GM12878 (cell line): ENCODE data around the gene TROAP. TPM values are rescaled to one million over a fixed set of nuclear protein-coding genes. Genes with fewer than 3 reads are reported as not detected.
A peak's percentile ranks its signal among the peaks of the same experiment; 100 is the strongest.

ENCODE experiments used
- ATAC-seq: fragments of 200-7000 bp; cut with Tn5 transposase; 3 replicates; pipeline ENCODE4 v1.9.1; 2020; ENCODE audit warnings: mild to moderate bottlenecking, moderate library complexity
- BruUV-seq: library from RNA; stranded (reverse); fragments of 400-500 nt; replicated peaks from 2 replicates; lab custom pipeline; 2021; lab: Mats Ljungman, UMichigan
- CTCF ChIA-PET: fragments of 300-600 bp; sonication (Branson Sonifier 250); formaldehyde crosslinking; extraction: SDS; loops from one replicate; lab custom pipeline; 2021; ENCODE audit warnings: inconsistent platforms; lab: Yijun Ruan, JAX
- POLR2A ChIA-PET: fragments of 350-600 bp; formaldehyde crosslinking; extraction: SDS; loops from one replicate; lab custom pipeline; 2021; ENCODE audit warnings: inconsistent platforms; lab: Charles Lee
- RAD21 ChIA-PET: fragments of 300-600 bp; sonication (Branson Sonifier 250); formaldehyde crosslinking; loops from one replicate; lab custom pipeline; 2023; ENCODE audit warnings: antibody characterized with exemption; ENCODE audit not compliant: unreplicated experiment; lab: Charles Lee
- SMC1A ChIA-PET: fragments of 300-600 bp; sonication (Branson Sonifier 250); formaldehyde crosslinking; loops from one replicate; lab custom pipeline; 2023; ENCODE audit not compliant: unreplicated experiment, uncharacterized antibody; lab: Charles Lee
- DNase-seq: peaks from one replicate; pipeline ENCODE4 v3.0.0-alpha.2; 2011; ENCODE audit warnings: low read depth, low spot score
- FAIRE-seq: peaks from 3 replicates; lab custom pipeline; 2011; peaks lifted over from hg19 to GRCh38; lab: Jason Lieb, UNC
- H2AFZ ChIP-seq: 2 replicates; pipeline ENCODE4 v1.6.0; 2011; ENCODE audit warnings: low read depth, low read length, control low read depth; ENCODE audit not compliant: control insufficient read depth
- H3K27ac ChIP-seq: 2 replicates; pipeline ENCODE4 v1.5.1; 2011; ENCODE audit warnings: control low read depth; ENCODE audit not compliant: control insufficient read depth, insufficient read depth
- H3K27me3 ChIP-seq, 2 experiments: replicated peaks in 1 of 2; 2 replicates each; pipeline versions ENCODE4 v1.6.0 to v1.6.1; 2011; ENCODE audit warnings: low read length in 1 of 2; ENCODE audit not compliant: control insufficient read depth in 2 of 2, insufficient read depth in 2 of 2
- H3K36me3 ChIP-seq, 2 experiments: 2 replicates each; pipeline ENCODE4 v1.5.1; 2011; ENCODE audit warnings: low read length in 1 of 2; ENCODE audit not compliant: control insufficient read depth in 2 of 2, insufficient read depth in 2 of 2
- H3K4me1 ChIP-seq: 2 replicates; pipeline ENCODE4 v1.6.1; 2011; ENCODE audit warnings: mild to moderate bottlenecking, low read length, moderate library complexity, mixed read lengths; ENCODE audit not compliant: control insufficient read depth, insufficient read depth
- H3K4me2 ChIP-seq: 2 replicates; pipeline ENCODE4 v1.6.0; 2011; ENCODE audit warnings: control low read depth; ENCODE audit not compliant: control insufficient read depth, insufficient read depth
- H3K4me3 ChIP-seq: fragments of 200-600 bp; sonication (generic); 2 replicates; pipeline ENCODE4 v1.5.1; 2016
- H3K79me2 ChIP-seq: 2 replicates; pipeline ENCODE4 v1.6.0; 2011; ENCODE audit warnings: low read length; ENCODE audit not compliant: control insufficient read depth, insufficient read depth
- H3K9ac ChIP-seq: 2 replicates; pipeline ENCODE4 v1.8.0; 2011; ENCODE audit warnings: low read length, control low read depth, mixed read lengths; ENCODE audit not compliant: control insufficient read depth, insufficient read depth
- H3K9me3 ChIP-seq: replicated peaks from 3 replicates; pipeline ENCODE4 v1.5.1; 2011; ENCODE audit warnings: mild to moderate bottlenecking, low read length; ENCODE audit not compliant: control insufficient read depth, insufficient read depth
- H4K20me1 ChIP-seq: 2 replicates; pipeline ENCODE4 v1.6.0; 2011; ENCODE audit not compliant: control insufficient read depth, insufficient read depth
- ETV6 ChIP-seq, 2 experiments: fragments of 450-650 bp in 1 of 2; IDR thresholded peaks in 1 of 2; conservative IDR thresholded peaks in 1 of 2; 2 replicates each; pipeline ENCODE4 v1.6.1; 2014; ENCODE audit warnings: antibody characterized with exemption in 1 of 2, borderline replicate concordance in 1 of 2, low read depth in 1 of 2, mild to moderate bottlenecking in 1 of 2, moderate library complexity in 1 of 2
- HDAC6 ChIP-seq: fragments of 200-600 bp; sonication (generic); IDR thresholded peaks from one replicate; pipeline ENCODE4 v1.8.0; 2017; ENCODE audit warnings: antibody characterized with exemption; ENCODE audit not compliant: unreplicated experiment
- WGBS: methylation state at CpG from one replicate; pipeline ENCODE4 v1.1.6; 2016; ENCODE audit warnings: low lambda C conversion rate; ENCODE audit not compliant: insufficient replicate concordance, insufficient coverage; ENCODE audit errors: missing lambda C conversion rate; 5-methylcytosine and 5-hydroxymethylcytosine counted together
- in situ Hi-C: fragments of 300-500 bp; cut with MboI; formaldehyde crosslinking; loops from 9 replicates; pipeline ENCODE4 v1.14.3; 2018; ENCODE audit warnings: mixed read lengths
- intact Hi-C: fragments of 100-400 bp; cut with micrococcal nuclease; formaldehyde crosslinking; loops from one replicate; pipeline ENCODE4 v1.14.2; 2022; ENCODE audit not compliant: unreplicated experiment
- polyA plus RNA-seq, 11 experiments: library from polyadenylated mRNA; depleted of rRNA in 4 of 11; unstranded in 6 of 11; stranded (reverse) in 5 of 11; fragments of >200 nt; fragmentation: Nextera tagmentation in 4 of 11; fragmentation: Illumina TruSeq in 1 of 11; extraction: Ambion mirVana in 4 of 11; extraction: Trizol in 1 of 11; gene quantifications; 1 replicate in 1 of 11; 2 replicates in 10 of 11; pipeline versions ENCODE4 v1.2.1 to v1.2.3, GENCODE V29; 2011 to 2016; ENCODE audit warnings: inconsistent platforms in 2 of 11, missing spikeins in 2 of 11, low read depth in 1 of 11
- total RNA-seq, 4 experiments: library from RNA; depleted of rRNA in 3 of 4; stranded (reverse); fragments of >200 nt in 3 of 4; fragmentation: Illumina TruSeq in 1 of 4; extraction: Trizol in 1 of 4; gene quantifications; 2 replicates each; pipeline versions ENCODE4 v1.2.1 to v1.2.3, GENCODE V29; 2013 to 2021

Gene TROAP
- total and polyA plus RNA-seq, 10 of the 15 experiments (the other 5 are each of a cell fraction or from before 2014, with no cell fraction given): 26.8 to 93.7 (median 52.6) TPM

DNA sequence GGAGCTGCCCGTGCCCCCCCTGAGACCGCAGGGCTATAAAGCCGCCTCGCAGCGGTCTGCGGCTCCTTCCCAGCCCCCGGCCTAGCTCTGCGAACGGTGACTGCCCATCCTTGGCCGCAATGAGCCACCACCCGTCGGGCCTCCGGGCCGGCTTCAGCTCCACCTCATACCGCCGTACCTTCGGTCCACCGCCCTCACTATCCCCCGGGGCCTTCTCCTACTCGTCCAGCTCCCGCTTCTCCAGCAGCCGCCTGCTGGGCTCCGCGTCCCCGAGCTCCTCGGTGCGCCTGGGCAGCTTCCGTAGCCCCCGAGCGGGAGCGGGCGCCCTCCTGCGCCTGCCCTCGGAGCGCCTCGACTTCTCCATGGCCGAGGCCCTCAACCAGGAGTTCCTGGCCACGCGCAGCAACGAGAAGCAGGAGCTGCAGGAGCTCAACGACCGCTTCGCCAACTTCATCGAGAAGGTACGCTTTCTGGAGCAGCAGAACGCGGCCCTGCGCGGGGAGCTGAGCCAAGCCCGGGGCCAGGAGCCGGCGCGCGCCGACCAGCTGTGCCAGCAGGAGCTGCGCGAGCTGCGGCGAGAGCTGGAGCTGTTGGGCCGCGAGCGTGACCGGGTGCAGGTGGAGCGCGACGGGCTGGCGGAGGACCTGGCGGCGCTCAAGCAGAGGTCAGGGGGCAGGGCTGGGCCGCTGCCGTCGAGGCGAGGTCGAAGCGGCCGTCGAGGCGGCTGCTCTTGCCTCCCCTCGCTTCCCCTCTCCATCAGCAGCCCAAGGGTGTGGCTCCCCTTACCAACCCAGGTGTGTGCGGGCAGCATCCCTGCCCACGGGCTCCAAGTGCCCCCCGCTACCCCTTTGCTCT lies 27.7 kb upstream of the TROAP start, which contains the start of gene PRPH:
Gene PRPH, plus strand, starts transcription at position 66 of the 855 bp plus-strand sequence. Its CDS starts 54 bp downstream, at position 120.
- in situ Hi-C loops: no loop called here
- TF ChIP-seq ETV6 (conservative IDR thresholded peaks at IDR 0.05 in 1 of 2, IDR thresholded peaks at IDR 0.05 in 1 of 2; ENCODE audit: borderline replicate concordance in 1 of 2, low read depth in 1 of 2) (no peak), HDAC6 (peak; percentile 69)
- H3K27me3 ChIP-seq: peaks cover 19 to 20% of the 10 kb centered on the region in 2 experiments

More for the DNA sequence above, 27.7 kb upstream of the TROAP start, which contains the start of gene PRPH:
- CTCF ChIA-PET: interaction anchor here (0.6 to 16.2 kb wide), 13 partner anchors 9 to 102 kb away, joined by 3 to 231 read pairs (median 4); partner anchors contain the start of genes DNAJC22 and TROAP
- Histone ChIP-seq H3K4me1 (peaks cover 8% of the 10 kb centered on the region), H3K9me3 (no peaks in the 10 kb centered on the region), H3K4me2 (no peak within 1 kb of the TSS), H3K4me3 (no peak within 1 kb of the TSS), H4K20me1 (no peaks in the 10 kb centered on the region), H3K79me2 (no peaks in the 10 kb centered on the region), H2AFZ (no peak within 1 kb of the TSS), H3K9ac (no peak within 1 kb of the TSS), H3K36me3 (no peaks in the 10 kb centered on the region), H3K27ac (no peak within 1 kb of the TSS)
- ATAC-seq (no peak), FAIRE-seq (no peak), DNase-seq (no peak)
- intact Hi-C loops: no loop called here
- SMC1A ChIA-PET: no interaction called here
- RAD21 ChIA-PET: no interaction called here
- POLR2A ChIA-PET: interaction anchor here (1.1 to 1.7 kb wide), 2 partner anchors 28 to 38 kb away, joined by 3 to 4 read pairs; partner anchors contain the start of gene TROAP
- no TSS peak for BruUV-seq
- 26% methylated on average over 66 of the region's 82 CpGs for WGBS
